ENCODE data around the gene PPHLN1.

DNA sequence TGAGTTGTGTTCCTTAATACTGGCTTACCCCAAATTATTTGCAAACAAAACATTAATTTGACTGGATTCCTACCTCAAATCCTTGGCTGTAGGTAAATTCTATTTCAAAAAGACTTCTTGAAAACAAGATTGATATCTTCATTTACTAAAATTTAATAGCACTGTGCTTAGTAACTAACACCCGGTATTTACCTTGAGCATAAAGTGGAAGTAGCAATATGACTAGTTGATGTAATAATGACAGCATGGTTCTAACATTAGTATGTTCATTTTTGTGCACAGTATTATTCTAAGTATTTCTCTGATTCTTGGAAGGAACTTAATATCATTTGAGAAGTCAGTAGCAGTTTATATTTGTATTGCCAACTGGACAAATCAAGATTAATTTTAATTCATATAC is 96.8 kb downstream of the PPHLN1 start:
- TF ChIP-seq, protein P1, sequence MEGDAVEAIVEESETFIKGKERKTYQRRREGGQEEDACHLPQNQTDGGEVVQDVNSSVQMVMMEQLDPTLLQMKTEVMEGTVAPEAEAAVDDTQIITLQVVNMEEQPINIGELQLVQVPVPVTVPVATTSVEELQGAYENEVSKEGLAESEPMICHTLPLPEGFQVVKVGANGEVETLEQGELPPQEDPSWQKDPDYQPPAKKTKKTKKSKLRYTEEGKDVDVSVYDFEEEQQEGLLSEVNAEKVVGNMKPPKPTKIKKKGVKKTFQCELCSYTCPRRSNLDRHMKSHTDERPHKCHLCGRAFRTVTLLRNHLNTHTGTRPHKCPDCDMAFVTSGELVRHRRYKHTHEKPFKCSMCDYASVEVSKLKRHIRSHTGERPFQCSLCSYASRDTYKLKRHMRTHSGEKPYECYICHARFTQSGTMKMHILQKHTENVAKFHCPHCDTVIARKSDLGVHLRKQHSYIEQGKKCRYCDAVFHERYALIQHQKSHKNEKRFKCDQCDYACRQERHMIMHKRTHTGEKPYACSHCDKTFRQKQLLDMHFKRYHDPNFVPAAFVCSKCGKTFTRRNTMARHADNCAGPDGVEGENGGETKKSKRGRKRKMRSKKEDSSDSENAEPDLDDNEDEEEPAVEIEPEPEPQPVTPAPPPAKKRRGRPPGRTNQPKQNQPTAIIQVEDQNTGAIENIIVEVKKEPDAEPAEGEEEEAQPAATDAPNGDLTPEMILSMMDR (IDR thresholded peaks at IDR 0.05) = no peak
- no peak for TF ChIP-seq POLR2A (IDR thresholded peaks at IDR 0.05)

Measured in lower leg skin (tissue), 3 donors.